Pulmonary artery endothelial cell (primary cell): ENCODE data around the gene CREBBP. TPM values are rescaled to one million over a fixed set of nuclear protein-coding genes. Genes with fewer than 3 reads are reported as not detected.

Source experiments
- DNase-seq: peaks from one replicate; pipeline ENCODE4 v3.0.0-alpha.2; 2011; ENCODE audit warnings: low read depth, low spot score
- total RNA-seq: library from RNA; depleted of rRNA; stranded (reverse); fragments of >200 nt; gene quantifications from 2 replicates; pipeline ENCODE4 v1.2.3, GENCODE V29; 2014

CREBBP gene
- total RNA-seq, 1 donor from 2014 or later, result 10.2 TPM

DNA sequence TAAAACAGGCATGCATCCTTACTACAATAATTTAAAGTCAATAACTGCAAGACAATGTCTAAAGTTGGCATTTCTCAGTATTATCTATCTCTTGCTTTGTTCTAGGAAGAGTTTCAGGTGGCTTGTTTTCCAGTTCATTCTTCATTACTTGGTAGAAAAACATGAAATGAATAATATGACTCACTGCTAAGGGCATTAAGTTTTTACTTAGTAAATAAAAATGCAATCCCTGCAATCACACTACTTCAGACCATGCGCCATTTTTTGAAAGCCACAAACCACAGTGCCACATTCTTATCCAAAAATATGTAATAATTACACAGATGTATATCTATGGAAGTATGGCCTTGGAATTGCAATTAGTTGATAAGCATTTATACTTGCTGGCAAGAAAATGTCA is 55.4 kb downstream of the CREBBP start:
- no peak for DNase-seq

DNA sequence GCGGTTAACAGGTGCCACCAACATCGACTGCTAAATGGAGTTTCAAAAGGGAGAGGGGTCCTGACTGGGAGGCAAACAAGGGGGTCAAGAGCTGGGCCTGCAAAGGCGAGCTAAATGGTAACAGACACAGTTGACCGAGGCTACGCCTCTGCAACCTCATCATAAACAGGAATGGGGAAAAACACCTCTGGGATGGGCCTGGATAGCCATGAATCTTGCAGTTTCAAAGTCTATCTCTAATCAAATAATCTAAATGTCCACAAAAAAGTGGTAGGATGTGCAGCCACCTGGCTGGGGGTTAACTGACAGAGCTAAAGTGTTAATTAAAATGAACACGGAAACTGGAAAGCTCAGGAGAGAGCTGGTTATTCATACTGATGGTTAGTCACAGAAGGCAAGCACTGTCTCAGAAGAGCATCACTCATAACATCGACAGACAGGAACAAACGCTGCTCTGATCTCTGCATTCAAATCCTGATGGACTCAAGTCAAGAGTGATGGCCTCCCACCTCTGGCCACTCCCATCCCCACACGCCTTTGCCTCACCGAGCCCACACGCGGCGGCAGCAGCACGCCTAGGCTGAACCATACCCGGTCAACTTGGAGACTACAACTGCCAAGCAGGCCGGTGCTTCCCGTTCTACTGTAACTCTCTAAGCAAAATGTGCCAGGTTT is 56.3 kb downstream of the CREBBP start:
- no peak for DNase-seq

GRCh38 chr16:3823427-3823826 is 57.1 kb downstream of the CREBBP start:
- DNase-seq, result no peak

DNA sequence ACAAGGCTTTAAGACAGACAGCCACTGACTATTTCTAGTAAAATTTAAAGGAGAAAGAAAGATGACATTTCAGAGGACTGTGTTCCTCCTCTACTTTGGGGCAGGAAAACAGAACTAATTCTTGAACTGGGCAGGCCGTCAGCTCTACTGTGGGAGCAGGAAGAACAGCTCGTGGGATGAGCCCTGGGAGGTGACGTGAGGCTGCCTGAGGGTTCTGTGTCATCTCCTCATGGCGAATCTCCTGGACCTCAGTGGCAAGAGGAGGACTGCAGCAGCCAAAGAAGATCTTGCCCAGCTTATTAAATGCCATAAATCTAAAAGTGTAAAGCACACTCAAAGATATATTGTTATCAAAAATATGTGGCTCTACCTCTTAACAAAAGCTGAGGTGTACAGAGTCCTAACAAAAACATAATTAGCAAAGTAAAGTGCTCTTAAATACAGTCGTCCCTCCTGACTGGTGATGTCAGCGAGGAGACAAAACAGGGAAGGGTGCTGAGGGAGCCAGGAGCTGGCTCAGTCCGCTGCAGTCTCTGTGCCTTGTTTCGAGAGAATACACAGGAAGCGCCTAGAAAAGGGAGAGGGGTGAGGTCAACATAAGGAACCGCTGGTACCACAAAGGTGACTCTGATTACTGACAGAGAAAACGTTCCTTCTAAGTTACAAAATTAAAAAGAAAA is 58.0 kb downstream of the CREBBP start:
- no peak for DNase-seq

- DNase-seq, result no peak
Measured at GRCh38 chr16:3821184-3821583, 59.3 kb downstream of the CREBBP start.

- DNase-seq, result peak; percentile 91
Measured at GRCh38 chr16:3819746-3820724, 60.5 kb downstream of the CREBBP start.

DNA sequence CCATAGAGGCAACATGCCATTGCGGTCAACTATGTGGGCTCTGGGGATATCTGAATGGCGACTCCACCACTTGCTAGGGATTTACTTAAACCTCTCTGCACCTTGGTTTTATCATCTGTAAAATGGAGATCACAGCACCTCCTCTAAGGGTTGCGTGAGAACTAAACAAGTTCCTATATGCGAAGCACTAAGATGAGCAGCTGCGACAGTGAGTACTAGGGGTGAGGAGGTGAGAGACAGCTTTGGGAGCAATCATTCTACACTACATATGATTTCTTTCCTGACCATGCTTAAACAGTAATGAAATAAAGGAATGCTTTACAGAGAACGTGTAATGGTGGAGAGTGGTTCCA is 61.4 kb downstream of the CREBBP start:
- DNase-seq, result no peak

DNA sequence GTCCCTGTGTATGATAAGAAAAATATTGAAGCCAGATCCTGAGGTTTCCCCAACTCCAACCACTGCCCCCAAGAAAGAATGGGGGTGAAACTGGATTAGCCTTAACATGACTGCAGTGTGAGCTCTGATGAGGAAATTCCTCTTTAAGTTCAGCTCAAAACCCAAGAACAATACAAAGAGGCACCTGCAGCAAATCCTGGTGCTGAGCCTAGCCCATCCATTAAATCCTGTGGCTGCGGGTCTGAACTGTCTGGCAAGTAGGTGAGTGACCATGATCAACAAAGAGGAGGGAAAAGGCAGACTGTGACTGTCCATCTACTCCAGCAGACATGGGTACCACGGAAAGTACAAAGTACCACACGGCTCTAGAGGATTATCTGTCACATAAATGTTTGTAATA is 64.2 kb downstream of the CREBBP start:
- DNase-seq, result no peak

- no peak for DNase-seq
Measured at GRCh38 chr16:3814755-3815154, 65.8 kb downstream of the CREBBP start.

DNA sequence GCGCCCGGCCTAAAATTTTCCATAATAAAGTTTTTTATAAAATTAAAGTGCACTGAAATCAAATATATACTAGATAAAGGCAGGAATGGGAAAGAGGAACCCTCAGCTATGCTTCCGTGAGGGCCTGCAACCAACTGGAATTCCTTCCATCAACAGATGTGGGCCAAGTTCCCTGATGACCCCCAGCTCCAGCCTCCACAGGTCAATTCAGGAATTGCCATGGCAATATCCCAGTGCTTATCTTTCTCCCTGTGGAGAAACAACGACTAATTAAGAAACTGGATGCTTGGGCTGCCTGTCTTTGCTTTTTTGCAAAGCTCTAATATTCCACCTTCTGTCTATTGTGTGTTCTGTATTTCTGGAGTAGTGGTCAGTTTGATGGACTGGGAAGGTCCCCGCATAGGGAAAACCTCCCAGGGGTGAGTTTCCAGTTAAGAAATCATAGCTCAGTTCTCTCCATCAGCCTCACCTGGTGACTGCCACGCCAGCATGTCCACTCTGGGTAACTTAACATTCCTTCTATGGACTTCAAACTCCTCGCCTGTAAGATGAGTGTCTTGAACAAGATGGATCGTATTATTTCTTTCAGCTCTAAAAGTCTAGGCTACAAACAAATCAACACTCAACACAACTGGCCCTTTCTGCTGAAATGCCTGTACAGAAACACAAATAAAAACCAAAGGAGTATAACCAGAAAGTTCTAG is 67.9 kb downstream of the CREBBP start:
- DNase-seq, result no peak

DNA sequence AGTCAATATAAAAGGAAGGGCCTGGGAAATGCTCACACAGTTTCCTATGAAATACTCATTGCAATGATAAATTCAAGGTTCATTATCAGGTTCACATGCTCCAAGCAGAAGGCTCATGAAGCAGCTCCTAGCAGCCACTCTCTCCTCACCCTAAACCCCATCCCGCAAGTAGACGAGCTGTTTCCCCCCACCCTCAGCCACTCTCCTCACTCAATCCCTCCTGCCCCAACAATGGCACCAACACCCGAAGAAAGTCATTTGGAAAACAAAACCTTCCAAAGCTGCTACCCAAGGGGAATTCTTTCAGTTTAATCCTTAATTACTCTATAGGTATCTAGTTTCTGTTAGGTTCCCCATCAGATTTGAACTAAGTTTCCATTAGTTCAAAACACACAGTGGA is 69.7 kb downstream of the CREBBP start:
- no peak for DNase-seq

GRCh38 chr16:3810198-3810664 is 70.3 kb downstream of the CREBBP start:
- no peak for DNase-seq

DNA sequence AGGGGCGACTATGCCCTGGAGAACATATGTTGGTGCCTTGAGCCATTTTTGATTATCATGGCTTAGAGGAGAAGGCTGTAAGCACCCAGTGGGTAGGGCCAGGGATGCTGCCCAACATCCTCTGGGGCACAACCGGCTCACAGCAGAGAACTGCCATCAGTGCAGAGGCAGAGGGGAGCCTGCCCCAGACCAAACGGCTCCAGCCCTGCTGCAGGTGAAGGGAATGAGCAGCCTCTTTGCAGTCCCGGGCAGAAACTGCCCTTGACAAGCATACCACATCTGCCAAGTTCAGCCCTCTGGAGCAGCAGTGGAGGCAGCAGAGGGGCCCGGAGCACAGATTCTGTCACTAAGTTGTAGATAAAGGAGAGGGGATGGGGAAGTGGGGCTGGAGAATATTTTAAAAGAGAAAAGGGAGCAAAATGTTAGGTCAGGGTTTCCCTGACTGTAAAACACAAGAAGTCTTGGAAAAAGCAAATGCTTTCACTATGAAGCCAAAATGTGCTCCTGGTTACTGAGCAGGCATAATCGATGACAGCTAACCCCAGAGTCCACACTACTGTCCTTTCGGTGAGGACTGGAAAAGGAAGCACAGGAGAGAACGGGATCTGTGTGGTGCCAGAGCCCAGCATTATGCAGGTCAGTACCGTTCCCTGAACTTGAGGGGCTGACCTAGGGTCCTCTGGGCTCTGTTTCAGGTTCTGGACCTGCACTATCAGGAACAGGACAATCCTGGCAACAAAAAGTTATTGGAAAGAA is 72.0 kb downstream of the CREBBP start:
- DNase-seq, result no peak

GRCh38 chr16:3807425-3808123 is 72.9 kb downstream of the CREBBP start:
- DNase-seq, result no peak

GRCh38 chr16:3804426-3805016 is 76.0 kb downstream of the CREBBP start:
- no peak for DNase-seq

DNA sequence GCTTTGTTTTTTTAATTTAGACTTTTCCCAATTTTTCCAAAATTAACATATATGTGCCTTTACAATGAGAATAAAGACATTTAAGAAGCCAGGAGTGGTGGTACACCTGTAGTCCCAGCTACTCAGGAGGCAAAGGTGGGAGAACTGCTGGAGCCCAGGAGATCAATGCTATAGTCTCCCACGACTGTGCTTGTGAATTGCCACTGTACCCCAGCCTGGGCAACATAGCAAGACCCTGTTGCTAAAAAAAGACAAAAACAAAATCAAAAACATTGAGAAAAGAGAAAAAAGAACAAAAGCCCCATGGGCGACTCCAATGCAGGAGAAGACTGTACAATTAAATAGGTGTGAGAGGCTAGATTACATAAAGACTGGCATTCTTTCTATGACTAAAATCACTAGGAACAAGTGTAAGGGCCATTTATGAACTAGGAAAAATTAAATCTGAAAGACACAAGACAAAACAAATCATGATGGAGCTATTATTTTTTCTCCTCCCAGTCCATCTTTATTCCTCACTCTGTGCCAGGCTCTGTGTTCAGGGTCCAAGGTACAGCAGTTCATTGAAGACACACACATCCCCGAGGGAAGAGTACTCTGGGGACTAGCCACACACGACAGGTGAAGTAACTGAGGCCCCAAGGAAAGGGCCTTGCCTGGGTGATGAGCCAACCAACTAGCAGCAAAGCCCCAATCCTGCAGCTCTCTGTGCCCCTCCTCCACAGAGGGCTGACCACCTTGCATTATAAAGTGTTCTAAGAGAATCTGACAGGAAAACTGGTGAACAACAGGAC is 79.8 kb downstream of the CREBBP start:
- no peak for DNase-seq

- DNase-seq, result no peak
Measured at GRCh38 chr16:3800019-3800418, 80.5 kb downstream of the CREBBP start.

- DNase-seq, result no peak
Measured at GRCh38 chr16:3799354-3799753, 81.2 kb downstream of the CREBBP start.

- DNase-seq, result no peak
Measured at GRCh38 chr16:3798838-3799237, 81.7 kb downstream of the CREBBP start.
